OCI-LY7 (cell line): Measurements from ENCODE around the gene RALGAPA2. TPM values are rescaled to one million over a fixed set of nuclear protein-coding genes. Genes with fewer than 3 reads are reported as not detected.

Source experiments
- BruUV-seq: library from RNA; stranded (reverse); fragments of 400-500 nt; replicated peaks from 2 replicates; lab custom pipeline; 2021; lab: Mats Ljungman, UMichigan
- CTCF ChIA-PET: fragments of 300-600 bp; sonication (Branson Sonifier 250); formaldehyde crosslinking; loops from one replicate; lab custom pipeline; 2022; ENCODE audit warnings: antibody characterized with exemption; ENCODE audit not compliant: unreplicated experiment; lab: Charles Lee
- POLR2A ChIA-PET: fragments of 300-600 bp; sonication (Branson Sonifier 250); formaldehyde crosslinking; loops from one replicate; lab custom pipeline; 2022; ENCODE audit warnings: antibody characterized with exemption; lab: Charles Lee
- DNase-seq: peaks from one replicate; pipeline ENCODE4 v3.0.0-alpha.2; 2015; ENCODE audit warnings: low spot score
- H2AFZ ChIP-seq: fragments of 200-600 bp; sonication (generic), shearing (Covaris generic); 2 replicates; pipeline ENCODE4 v1.6.1; 2014; ENCODE audit warnings: mild to moderate bottlenecking, antibody characterized with exemption, low read length, moderate library complexity
- H3K27ac ChIP-seq: fragments of 200-600 bp; sonication (generic); 2 replicates; pipeline ENCODE4 v1.5.1; 2014; ENCODE audit warnings: mixed run types, low read depth, mild to moderate bottlenecking, moderate library complexity, low read length, inconsistent platforms; ENCODE audit not compliant: poor library complexity, severe bottlenecking
- H3K36me3 ChIP-seq: fragments of 200-600 bp; sonication (generic); 2 replicates; pipeline ENCODE4 v1.6.1; 2014; ENCODE audit warnings: mild to moderate bottlenecking, antibody characterized with exemption, low read length, moderate library complexity, mixed read lengths; ENCODE audit not compliant: insufficient read depth
- H3K4me1 ChIP-seq: fragments of 200-600 bp; sonication (generic); 2 replicates; pipeline ENCODE4 v1.5.1; 2014; ENCODE audit warnings: mild to moderate bottlenecking, low read length; ENCODE audit not compliant: insufficient read depth, poor library complexity, severe bottlenecking
- H3K4me2 ChIP-seq: fragments of 200-600 bp; sonication (generic); 2 replicates; pipeline ENCODE4 v1.6.1; 2014; ENCODE audit warnings: mild to moderate bottlenecking, low read length
- H3K4me3 ChIP-seq: fragments of 200-600 bp; sonication (generic); 2 replicates; pipeline ENCODE4 v1.5.1; 2014; ENCODE audit warnings: mild to moderate bottlenecking, low read depth, low read length; ENCODE audit not compliant: poor library complexity, severe bottlenecking
- H3K79me2 ChIP-seq: fragments of 200-600 bp; sonication (generic); 2 replicates; pipeline ENCODE4 v1.6.1; 2016; ENCODE audit warnings: low read depth, mild to moderate bottlenecking, low read length, moderate library complexity, mixed read lengths; ENCODE audit not compliant: insufficient read depth
- H3K9me2 ChIP-seq: fragments of 200-600 bp; sonication (generic); 2 replicates; pipeline ENCODE4 v1.6.1; 2016; ENCODE audit warnings: mild to moderate bottlenecking, low read length, mixed read lengths; ENCODE audit not compliant: insufficient read depth
- H3K9me3 ChIP-seq: fragments of 200-600 bp; sonication (generic); 2 replicates; pipeline ENCODE4 v1.6.1; 2014; ENCODE audit warnings: mild to moderate bottlenecking, mixed run types, low read length, mixed read lengths
- H4K20me1 ChIP-seq: fragments of 200-600 bp; sonication (generic); 2 replicates; pipeline ENCODE4 v1.6.1; 2014; ENCODE audit warnings: mild to moderate bottlenecking, antibody characterized with exemption, low read length, moderate library complexity, mixed read lengths; ENCODE audit not compliant: insufficient read depth
- CTCF ChIP-seq: fragments of 200-600 bp; sonication (generic); conservative IDR thresholded peaks from 2 replicates; pipeline ENCODE4 v1.5.1; 2014; ENCODE audit warnings: mild to moderate bottlenecking, antibody characterized with exemption, low read length, moderate library complexity, mixed read lengths
- EZH2phosphoT487 ChIP-seq: fragments of 200-600 bp; sonication (generic); IDR thresholded peaks from 2 replicates; pipeline ENCODE4 v1.6.1; 2018; ENCODE audit warnings: low read depth, borderline replicate concordance, mild to moderate bottlenecking, mixed run types, antibody characterized with exemption, low read length, moderate library complexity, mixed read lengths
- intact Hi-C: fragments of 100-400 bp; cut with micrococcal nuclease; formaldehyde crosslinking; loops from one replicate; pipeline ENCODE4 v1.10.0; 2022; ENCODE audit not compliant: unreplicated experiment
- total RNA-seq, 2 experiments: library from RNA; depleted of rRNA in 1 of 2; stranded (reverse); fragments of >200 nt in 1 of 2; shearing (Covaris generic) in 1 of 2; gene quantifications; 2 replicates each; pipeline ENCODE4 v1.2.3, GENCODE V29; 2014 to 2022

Gene RALGAPA2
- total RNA-seq, 2 experiments from 2014 or later, result 9.1 to 17.8 TPM

GRCh38 chr20:20685635-20686034 lies 26.8 kb downstream of the RALGAPA2 start:
- Histone ChIP-seq H3K79me2 (no peaks in the 10 kb centered on the region), H3K4me2 (no peak overlapping the region), H2AFZ (no peak overlapping the region), H3K4me3 (no peak overlapping the region), H4K20me1 (peaks cover 5% of the 10 kb centered on the region; the same call in 1 of the 2 replicates), H3K9me3 (no peaks in the 10 kb centered on the region), H3K9me2 (no peaks in the 10 kb centered on the region), H3K36me3 (no peaks in the 10 kb centered on the region), H3K27ac (no peak overlapping the region), H3K4me1 (no peaks in the 10 kb centered on the region)
- DNase-seq, result no peak
- BruUV-seq, result no TSS peak
- TF ChIP-seq EZH2phosphoT487 (no peak), CTCF (no peak)
- ChIA-PET POLR2A (interaction anchor here (0.6 kb wide), 1 partner anchor 62 kb away, joined by 5 read pairs; no protein-coding TSS in a partner anchor), CTCF (no interaction called here)
- intact Hi-C loops, result no loop called here

GRCh38 chr20:20683481-20684321 lies 28.7 kb downstream of the RALGAPA2 start:
- Histone ChIP-seq H3K9me3 (no peaks in the 10 kb centered on the region), H3K27ac (no peak overlapping the region), H3K4me2 (no peak overlapping the region), H4K20me1 (no peaks in the 10 kb centered on the region), H3K79me2 (no peaks in the 10 kb centered on the region), H3K36me3 (no peaks in the 10 kb centered on the region), H2AFZ (no peak overlapping the region), H3K4me3 (no peak overlapping the region), H3K4me1 (no peaks in the 10 kb centered on the region), H3K9me2 (no peaks in the 10 kb centered on the region)
- intact Hi-C loops, result no loop called here
- ChIA-PET CTCF (no interaction called here), POLR2A (no interaction called here)
- no peak for TF ChIP-seq CTCF
- TF ChIP-seq EZH2phosphoT487, result no peak
- DNase-seq, result no peak
- no TSS peak for BruUV-seq

GRCh38 chr20:20683020-20683419 lies 29.4 kb downstream of the RALGAPA2 start:
- intact Hi-C loops, result no loop called here
- CTCF ChIA-PET, result no interaction called here
- no peak overlapping the region for H3K4me2 ChIP-seq

More at GRCh38 chr20:20683020-20683419, 29.4 kb downstream of the RALGAPA2 start:
- POLR2A ChIA-PET, result no interaction called here
- H3K27ac ChIP-seq, result no peak overlapping the region
- no peaks in the 10 kb centered on the region for H3K9me3 ChIP-seq
- H3K9me2 ChIP-seq, result no peaks in the 10 kb centered on the region
- DNase-seq, result no peak
- H3K79me2 ChIP-seq, result no peaks in the 10 kb centered on the region
- BruUV-seq, result no TSS peak
- no peak overlapping the region for H3K4me3 ChIP-seq
- H4K20me1 ChIP-seq, result no peaks in the 10 kb centered on the region
- no peaks in the 10 kb centered on the region for H3K4me1 ChIP-seq
- H3K36me3 ChIP-seq, result no peaks in the 10 kb centered on the region
- TF ChIP-seq EZH2phosphoT487 (no peak), CTCF (no peak)
- H2AFZ ChIP-seq, result no peak overlapping the region
